ENCODE measurements around the gene ATF7IP2. TPM values are rescaled to one million over a fixed set of nuclear protein-coding genes. Genes with fewer than 3 reads are reported as not detected.
"Not testable (repeated sequence)": the region's sequence is repeated elsewhere in the genome, so short reads cannot be mapped to it uniquely, and the experiment has no call there.

The ATF7IP2 gene
- polyA plus RNA-seq, 1 donor from 2014 or later, result 75.3 TPM

GRCh38 chr16:10366619-10367018, 19.2 kb upstream of the ATF7IP2 start:
- peaks cover 4 to 12% (median 5%) of the 10 kb centered on the region in 3 donors for H3K9me3 Mint-ChIP-seq
- not testable (repeated sequence) for H3K27ac Mint-ChIP-seq, H3K27me3 Mint-ChIP-seq, H3K4me1 Mint-ChIP-seq, H3K4me3 Mint-ChIP-seq, H3K36me3 Mint-ChIP-seq

- Mint-ChIP-seq H3K36me3 (no peaks in the 10 kb centered on the region), H3K27me3 (no peaks in the 10 kb centered on the region), H3K9me3 (peaks cover 4 to 12% (median 5%) of the 10 kb centered on the region in 3 donors), H3K4me1 (no peaks in the 10 kb centered on the region), H3K27ac (no peak overlapping the region), H3K4me3 (no peak overlapping the region)
These were observed 18.2 kb upstream of the ATF7IP2 start for GRCh38 chr16:10367616-10368188.

- no peaks in the 10 kb centered on the region for H3K36me3 Mint-ChIP-seq
- no peak overlapping the region for H3K27ac Mint-ChIP-seq
- H3K9me3 Mint-ChIP-seq, result peaks cover 4 to 16% (median 5%) of the 10 kb centered on the region in 3 donors
- H3K4me1 Mint-ChIP-seq, result no peaks in the 10 kb centered on the region
- H3K4me3 Mint-ChIP-seq, result no peak overlapping the region
- no peaks in the 10 kb centered on the region for H3K27me3 Mint-ChIP-seq
These were observed 16.8 kb upstream of the ATF7IP2 start for GRCh38 chr16:10368969-10369551.

GRCh38 chr16:10370096-10370726, 15.7 kb upstream of the ATF7IP2 start:
- Mint-ChIP-seq H3K27ac (no peak overlapping the region), H3K4me3 (no peak overlapping the region), H3K9me3 (peaks cover 4 to 16% (median 5%) of the 10 kb centered on the region in 3 donors), H3K4me1 (no peaks in the 10 kb centered on the region), H3K27me3 (no peaks in the 10 kb centered on the region), H3K36me3 (no peaks in the 10 kb centered on the region)

GRCh38 chr16:10371592-10371991, 14.3 kb upstream of the ATF7IP2 start:
- no peaks in the 10 kb centered on the region for H3K27me3 Mint-ChIP-seq
- H3K27ac Mint-ChIP-seq, result no peak overlapping the region
- H3K4me3 Mint-ChIP-seq, result no peak overlapping the region
- peaks cover 1% of the 10 kb centered on the region for H3K36me3 Mint-ChIP-seq
- H3K9me3 Mint-ChIP-seq, result peaks cover 4 to 16% (median 5%) of the 10 kb centered on the region in 3 donors
- no peaks in the 10 kb centered on the region for H3K4me1 Mint-ChIP-seq

- H3K36me3 Mint-ChIP-seq, result peaks cover 1% of the 10 kb centered on the region
- H3K9me3 Mint-ChIP-seq, result peaks cover 4 to 16% (median 5%) of the 10 kb centered on the region in 3 donors
- no peaks in the 10 kb centered on the region for H3K4me1 Mint-ChIP-seq
- H3K27me3 Mint-ChIP-seq, result no peaks in the 10 kb centered on the region
- H3K27ac Mint-ChIP-seq, result no peak overlapping the region
- H3K4me3 Mint-ChIP-seq, result no peak overlapping the region
These were observed 12.3 kb upstream of the ATF7IP2 start for GRCh38 chr16:10373556-10373955.

- H3K4me3 Mint-ChIP-seq, result no peak overlapping the region
- H3K9me3 Mint-ChIP-seq, result peaks cover 0 to 5% (median 0%) of the 10 kb centered on the region in 3 donors
- peaks cover 3% of the 10 kb centered on the region for H3K36me3 Mint-ChIP-seq
- no peak overlapping the region for H3K27ac Mint-ChIP-seq
- no peaks in the 10 kb centered on the region for H3K27me3 Mint-ChIP-seq
- H3K4me1 Mint-ChIP-seq, result no peaks in the 10 kb centered on the region
These were observed 9.6 kb upstream of the ATF7IP2 start for GRCh38 chr16:10376229-10376628.

GRCh38 chr16:10383626-10384025, 2.2 kb upstream of the ATF7IP2 start:
- H3K27me3 Mint-ChIP-seq, result peaks cover 2% of the 10 kb centered on the region
- H3K36me3 Mint-ChIP-seq, result peaks cover 2% of the 10 kb centered on the region
- no peak overlapping the region for H3K27ac Mint-ChIP-seq
- H3K4me1 Mint-ChIP-seq, result peaks cover 16 to 26% (median 19%) of the 10 kb centered on the region in 3 donors
- H3K4me3 Mint-ChIP-seq, result peak overlapping the region in 1 of 4 donors; percentile 82
- H3K9me3 Mint-ChIP-seq, result peaks cover 0 to 4% (median 0%) of the 10 kb centered on the region in 3 donors

GRCh38 chr16:10386517-10387100, 748 bp downstream of the ATF7IP2 start:
- Mint-ChIP-seq H3K4me1 (peaks cover 24 to 38% (median 24%) of the 10 kb centered on the region in 3 donors), H3K4me3 (peak overlapping the region; percentile 85 to 99 (median 98)), H3K27me3 (peaks cover 2% of the 10 kb centered on the region), H3K36me3 (no peaks in the 10 kb centered on the region), H3K9me3 (peaks cover 0 to 4% (median 0%) of the 10 kb centered on the region in 3 donors), H3K27ac (peak overlapping the region; percentile 52 to 99 (median 96))

- no peaks in the 10 kb centered on the region for H3K36me3 Mint-ChIP-seq
- peaks cover 21 to 37% (median 22%) of the 10 kb centered on the region in 3 donors for H3K4me1 Mint-ChIP-seq
- H3K4me3 Mint-ChIP-seq, result peak overlapping the region; percentile 85 to 99 (median 98)
- peak overlapping the region; percentile 52 to 99 (median 96) for H3K27ac Mint-ChIP-seq
- peaks cover 0 to 4% (median 0%) of the 10 kb centered on the region in 3 donors for H3K9me3 Mint-ChIP-seq
- H3K27me3 Mint-ChIP-seq, result peaks cover 2% of the 10 kb centered on the region
These were observed 1.3 kb downstream of the ATF7IP2 start for GRCh38 chr16:10387188-10387617.

GRCh38 chr16:10388988-10389387, 3.1 kb downstream of the ATF7IP2 start:
- peak overlapping the region in 2 of 3 donors; percentile 3 to 21 for H3K27ac Mint-ChIP-seq
- peaks cover 2% of the 10 kb centered on the region for H3K27me3 Mint-ChIP-seq
- peaks cover 0 to 4% (median 0%) of the 10 kb centered on the region in 3 donors for H3K9me3 Mint-ChIP-seq

GRCh38 chr16:10390330-10390729, 4.5 kb downstream of the ATF7IP2 start:
- peaks cover 2% of the 10 kb centered on the region for H3K27me3 Mint-ChIP-seq
- peak overlapping the region in 1 of 4 donors; percentile 63 for H3K4me3 Mint-ChIP-seq
- peaks cover 27 to 45% (median 31%) of the 10 kb centered on the region in 3 donors for H3K4me1 Mint-ChIP-seq
- H3K27ac Mint-ChIP-seq, result no peak overlapping the region
- peaks cover 2% of the 10 kb centered on the region for H3K36me3 Mint-ChIP-seq
- peaks cover 0 to 1% (median 0%) of the 10 kb centered on the region in 3 donors for H3K9me3 Mint-ChIP-seq

More at GRCh38 chr16:10388988-10389387, 3.1 kb downstream of the ATF7IP2 start:
- H3K4me1 Mint-ChIP-seq, result peaks cover 16 to 37% (median 25%) of the 10 kb centered on the region in 3 donors
- H3K36me3 Mint-ChIP-seq, result no peaks in the 10 kb centered on the region
- H3K4me3 Mint-ChIP-seq, result peak overlapping the region in 3 of 4 donors; percentile 9 to 55 (median 49)

GRCh38 chr16:10390867-10391266, 5.0 kb downstream of the ATF7IP2 start:
- Mint-ChIP-seq H3K27me3 (peaks cover 1% of the 10 kb centered on the region), H3K36me3 (peaks cover 2% of the 10 kb centered on the region), H3K4me1 (peaks cover 28 to 42% (median 31%) of the 10 kb centered on the region in 3 donors), H3K4me3 (no peak overlapping the region), H3K27ac (no peak overlapping the region), H3K9me3 (peaks cover 0 to 1% (median 0%) of the 10 kb centered on the region in 3 donors)

- Mint-ChIP-seq H3K9me3 (peaks cover 0 to 1% (median 0%) of the 10 kb centered on the region in 3 donors), H3K36me3 (peaks cover 4% of the 10 kb centered on the region), H3K4me1 (peaks cover 28 to 41% (median 33%) of the 10 kb centered on the region in 3 donors), H3K27me3 (no peaks in the 10 kb centered on the region), H3K4me3 (no peak overlapping the region), H3K27ac (no peak overlapping the region)
These were observed 5.5 kb downstream of the ATF7IP2 start for GRCh38 chr16:10391339-10391738.

- H3K4me3 Mint-ChIP-seq, result no peak overlapping the region
- H3K36me3 Mint-ChIP-seq, result peaks cover 25% of the 10 kb centered on the region
- peaks cover 14 to 22% (median 21%) of the 10 kb centered on the region in 3 donors for H3K4me1 Mint-ChIP-seq
- H3K27ac Mint-ChIP-seq, result peak overlapping the region in 1 of 3 donors; percentile 12
- no peaks in the 10 kb centered on the region for H3K27me3 Mint-ChIP-seq
- H3K9me3 Mint-ChIP-seq, result peaks cover 6 to 24% (median 17%) of the 10 kb centered on the region in 3 donors
These were observed 17.1 kb downstream of the ATF7IP2 start for GRCh38 chr16:10402975-10403374.
